Right kidney (tissue), 1 donor: ENCODE data around the gene ERCC6L.
A peak's percentile ranks its signal among the peaks of the same experiment; 100 is the strongest.
"Not testable (repeated sequence)": the region's sequence is repeated elsewhere in the genome, so short reads cannot be mapped to it uniquely, and the experiment has no call there.

ENCODE experiments used
- DNase-seq: peaks from one replicate; pipeline ENCODE4 v3.0.0-alpha.2; 2016

Gene ERCC6L

GRCh38 chrX:72254816-72255215 is 16.0 kb upstream of the ERCC6L start:
- DNase-seq: no peak

DNA sequence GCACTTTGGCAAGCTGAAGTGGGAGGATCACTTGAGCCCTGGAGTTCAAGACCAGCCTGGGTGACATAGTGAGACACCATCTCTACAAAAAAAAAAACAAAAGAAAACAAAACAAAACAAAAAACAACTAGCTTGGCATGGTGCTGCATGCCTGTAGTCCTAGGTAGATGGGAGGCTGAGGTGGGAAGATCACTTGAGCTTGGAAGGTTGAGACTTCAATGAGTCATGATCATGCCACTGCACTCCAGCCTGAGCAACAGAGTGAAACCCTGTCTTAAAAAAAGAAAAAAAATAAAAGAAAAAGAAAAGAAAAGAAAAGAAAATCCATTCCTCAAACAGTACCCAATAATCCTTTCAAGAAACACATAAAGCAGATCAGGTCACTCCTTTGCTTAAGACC is 14.9 kb upstream of the ERCC6L start:
- no peak for DNase-seq

GRCh38 chrX:72247206-72247942 is 8.5 kb upstream of the ERCC6L start:
- no peak for DNase-seq

DNA sequence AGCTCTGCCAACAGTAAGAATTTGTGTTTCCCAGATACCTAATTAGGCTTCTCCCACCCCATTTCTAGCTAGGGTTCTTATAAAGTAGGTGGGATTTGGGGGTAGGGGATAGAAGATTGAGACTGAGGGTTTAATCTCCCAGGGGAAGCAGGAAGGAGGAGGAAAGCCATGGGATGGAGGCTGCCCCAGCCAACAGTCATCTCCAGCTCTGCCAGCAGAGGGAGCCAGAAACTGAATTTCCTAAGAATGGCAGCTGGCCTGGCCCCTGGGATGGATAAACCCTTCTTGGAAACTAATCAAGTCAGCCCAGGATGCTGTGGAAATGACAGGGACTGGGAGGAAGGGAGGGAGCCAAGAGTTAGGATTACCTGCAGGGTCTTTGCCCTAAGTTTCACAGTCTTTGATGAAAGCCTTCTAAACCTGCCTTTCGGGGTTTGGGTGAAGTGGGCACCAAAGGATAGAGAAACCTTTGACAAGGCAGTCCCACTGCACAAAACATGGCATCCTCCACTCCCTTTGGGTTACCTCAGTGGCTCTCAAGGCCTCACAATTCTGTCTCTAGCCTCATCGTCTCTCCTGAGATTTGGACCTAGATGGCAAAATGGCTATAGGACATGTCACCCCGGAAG is 6.7 kb upstream of the ERCC6L start:
- DNase-seq: peak; percentile 11

DNA sequence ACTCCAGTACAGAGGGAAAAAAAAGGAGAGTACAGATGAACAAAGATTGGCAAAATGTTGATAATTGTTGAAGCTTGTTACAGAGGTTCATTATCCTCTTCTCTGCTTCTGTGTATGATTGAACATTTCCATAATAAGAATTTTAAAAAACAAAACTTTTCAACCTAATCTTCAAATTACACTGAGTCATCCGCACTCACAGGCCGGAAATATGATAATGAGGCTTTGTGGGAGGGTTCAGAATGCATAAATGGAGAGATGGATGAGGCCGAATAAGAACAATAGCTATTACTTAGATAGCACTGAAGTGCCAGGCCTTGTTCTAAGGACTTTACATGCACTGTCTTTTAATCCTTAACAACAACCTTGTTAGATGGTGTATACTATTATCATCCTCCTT is 4.6 kb upstream of the ERCC6L start:
- no peak for DNase-seq

- no peak for DNase-seq
Observed at GRCh38 chrX:72240976-72241375, 2.1 kb upstream of the ERCC6L start.

DNA sequence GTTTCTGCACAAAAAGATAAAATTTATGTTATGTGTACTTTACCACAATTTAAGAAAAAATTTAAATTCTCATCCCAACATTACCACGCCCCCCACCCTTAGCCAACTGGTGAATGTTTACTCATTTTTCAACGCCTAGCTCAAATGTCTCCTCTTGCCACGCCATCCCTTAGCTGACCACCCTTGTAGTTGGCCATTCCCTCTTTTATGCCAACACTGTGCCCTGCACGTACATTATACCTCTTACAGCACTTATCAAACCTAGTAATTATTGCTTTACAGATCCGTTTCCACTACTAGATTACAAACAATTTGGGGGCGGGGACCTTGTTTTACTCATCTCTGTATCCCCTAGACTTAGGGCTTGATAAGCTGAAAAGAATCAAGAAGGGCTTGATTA is 644 bp downstream of the ERCC6L start:
- DNase-seq: no peak

DNA sequence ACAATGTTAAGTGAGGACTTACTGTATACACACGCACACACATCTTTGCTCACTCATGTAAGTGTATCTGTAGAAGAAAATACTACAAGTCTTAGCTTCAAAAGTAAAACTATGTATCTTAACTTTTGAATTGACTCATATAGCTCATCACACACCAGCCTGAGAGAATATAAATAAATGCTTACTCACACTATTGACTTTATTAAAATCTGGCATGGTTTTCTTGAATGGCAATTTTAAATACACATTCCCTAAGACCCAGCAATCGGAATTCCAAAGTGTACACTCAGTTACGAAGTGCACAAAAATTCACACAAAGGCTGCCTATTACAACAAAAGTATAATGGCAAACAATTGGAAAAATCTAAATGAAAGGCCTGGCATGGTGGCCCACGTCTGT is 2.0 kb downstream of the ERCC6L start:
- no peak for DNase-seq

DNA sequence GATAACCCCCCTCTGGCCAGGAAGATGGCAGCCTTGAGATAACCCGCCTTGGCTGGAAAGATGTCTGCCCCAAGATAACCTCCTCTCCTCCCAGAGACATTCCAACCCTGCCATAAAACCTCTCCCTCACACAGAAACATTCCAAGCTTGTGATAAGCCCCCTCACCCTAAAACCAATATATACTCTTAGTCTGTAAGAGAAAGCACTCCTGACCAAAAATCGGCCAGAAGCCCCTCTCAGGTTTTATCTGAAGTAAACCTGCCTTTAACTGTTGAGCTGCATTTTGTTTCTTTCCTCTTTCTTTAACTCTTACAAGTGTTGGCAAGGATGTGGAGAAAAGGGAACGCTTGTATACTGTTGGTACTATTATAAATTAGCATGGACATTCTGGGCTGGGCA is 8.5 kb downstream of the ERCC6L start:
- no peak for DNase-seq

- not testable (repeated sequence) for DNase-seq
Observed at GRCh38 chrX:72220375-72220774, 18.5 kb downstream of the ERCC6L start.

DNA sequence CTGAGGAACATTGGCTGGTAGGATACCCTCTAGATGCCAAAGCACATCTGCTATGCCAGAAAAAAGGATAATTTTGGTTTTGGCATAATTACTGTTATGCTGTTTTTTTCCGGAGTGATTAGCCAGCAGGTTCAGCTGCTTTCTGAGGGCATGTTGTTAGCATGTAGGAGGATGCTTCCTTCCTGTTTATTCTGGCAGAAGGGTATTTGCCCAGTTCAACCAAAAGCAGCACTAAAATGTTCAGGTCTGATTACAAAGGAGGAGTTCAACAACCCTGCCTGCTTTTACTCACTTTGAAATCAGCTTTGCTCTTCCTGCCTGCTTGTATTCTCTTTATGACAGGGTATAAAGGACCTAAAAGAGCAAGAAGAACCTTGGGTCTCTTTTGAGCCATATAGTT is 21.9 kb downstream of the ERCC6L start:
- DNase-seq: no peak

DNA sequence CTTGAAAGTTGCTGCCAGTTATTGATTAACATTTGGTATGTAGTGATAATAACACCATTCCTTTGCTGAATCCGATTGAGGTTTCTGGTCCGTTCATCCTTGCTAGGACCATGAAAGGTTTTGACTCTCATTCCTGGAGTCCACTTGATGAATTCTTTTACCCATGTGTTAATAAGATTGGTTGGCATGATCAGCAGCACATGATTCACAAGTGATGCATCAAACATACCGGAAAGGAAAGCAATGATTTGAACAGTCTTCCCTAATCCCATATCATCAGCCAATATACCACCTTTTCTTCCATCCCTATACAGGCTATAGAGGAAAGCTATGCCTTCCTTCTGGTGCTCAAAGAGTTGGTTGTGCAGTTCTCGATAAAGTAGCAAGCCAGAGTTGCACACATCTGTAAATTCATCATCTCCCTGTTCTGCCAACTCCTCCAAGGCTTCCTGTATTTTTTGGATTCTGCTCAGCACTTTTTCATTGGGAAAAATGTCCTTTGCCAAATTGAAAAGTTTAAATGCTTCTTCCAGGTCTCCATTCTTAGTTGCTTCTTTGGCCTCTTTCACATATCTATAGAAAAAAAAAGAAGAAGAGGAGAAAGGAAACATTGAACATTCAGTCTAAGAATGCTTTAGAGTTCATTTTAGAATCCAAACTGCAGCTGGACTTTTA is 30.6 kb downstream of the ERCC6L start:
- no peak for DNase-seq

GRCh38 chrX:72207366-72207765 is 31.5 kb downstream of the ERCC6L start:
- no peak for DNase-seq

DNA sequence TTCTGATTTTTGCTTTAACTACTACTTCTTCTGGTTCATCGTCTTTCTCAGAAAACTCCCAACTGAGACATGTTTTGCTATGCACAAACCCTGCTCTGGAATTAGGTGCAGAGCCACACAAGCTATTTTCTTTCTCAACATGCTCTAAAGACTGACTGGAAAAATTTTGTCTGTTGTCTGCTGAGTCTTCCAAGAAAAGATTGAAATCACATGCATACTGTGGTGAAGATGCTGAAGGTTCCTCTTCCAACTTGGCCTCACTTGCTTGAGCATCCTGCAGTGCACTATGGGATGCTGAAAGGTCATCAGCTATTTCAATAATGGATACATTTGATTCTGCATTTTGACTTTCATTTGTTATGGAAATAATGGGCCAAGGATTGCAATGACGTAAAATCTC is 33.1 kb downstream of the ERCC6L start:
- DNase-seq: no peak

GRCh38 chrX:72203421-72203820 is 35.4 kb downstream of the ERCC6L start:
- no peak for DNase-seq

GRCh38 chrX:72202792-72203401 is 35.9 kb downstream of the ERCC6L start:
- no peak for DNase-seq

DNA sequence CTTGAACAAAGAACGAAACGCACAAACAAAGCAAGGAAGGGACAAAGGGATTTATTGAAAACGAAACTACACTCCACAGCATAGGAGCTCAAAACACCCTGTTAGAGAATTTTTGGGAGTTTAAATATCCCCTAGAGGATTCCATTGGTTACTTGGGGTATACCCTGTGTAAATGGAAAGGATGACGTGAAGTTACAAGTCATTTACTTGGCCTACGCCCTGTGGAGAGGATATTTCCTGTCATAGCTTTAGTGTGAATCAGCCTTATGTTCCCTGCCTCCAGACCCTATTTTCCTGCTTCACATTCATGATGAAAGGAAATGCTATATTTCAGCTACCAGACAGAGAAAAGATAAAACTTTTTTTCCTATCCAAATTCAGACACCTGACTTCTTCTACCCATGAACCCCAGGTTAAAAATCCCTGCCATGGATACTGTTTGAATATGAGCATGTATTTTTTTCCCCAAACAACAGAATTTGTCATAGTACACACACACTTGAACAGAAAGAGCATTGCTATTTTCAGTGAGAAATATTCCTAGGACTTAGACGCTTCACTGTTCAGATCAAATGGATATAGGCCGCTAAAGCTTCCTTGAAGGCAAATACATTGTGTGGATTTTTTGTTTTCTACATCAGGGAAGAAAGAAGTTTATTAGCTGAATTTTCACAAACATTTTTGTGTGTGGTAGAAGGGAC is 36.8 kb downstream of the ERCC6L start:
- DNase-seq: no peak

DNA sequence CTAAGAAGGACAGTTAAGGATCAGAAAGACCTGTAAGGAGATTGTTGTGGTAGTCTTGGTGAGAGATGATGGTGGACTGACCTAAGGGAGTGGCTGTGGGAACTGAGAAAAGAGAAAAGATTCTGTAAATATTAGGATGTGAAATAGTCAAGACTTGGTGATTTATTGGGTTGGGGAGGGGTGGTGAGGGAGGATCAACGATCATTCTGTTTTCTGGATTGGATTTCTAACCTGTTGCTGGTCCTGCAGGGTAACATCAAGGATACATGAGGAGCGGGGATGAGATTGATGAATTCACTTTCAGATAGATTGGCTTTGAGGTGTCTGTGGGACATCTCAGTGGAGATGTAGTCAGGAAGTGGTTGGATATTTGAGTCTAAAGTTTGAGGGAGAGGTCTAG is 55.9 kb downstream of the ERCC6L start:
- no peak for DNase-seq

- peak; percentile 79 for DNase-seq
Observed at GRCh38 chrX:72181178-72182125, 57.4 kb downstream of the ERCC6L start, which contains the start of gene PIN4. TSS of gene PIN4 (plus strand) at chrX:72181757. CDS start at chrX:72181786, 29 bp downstream.

DNA sequence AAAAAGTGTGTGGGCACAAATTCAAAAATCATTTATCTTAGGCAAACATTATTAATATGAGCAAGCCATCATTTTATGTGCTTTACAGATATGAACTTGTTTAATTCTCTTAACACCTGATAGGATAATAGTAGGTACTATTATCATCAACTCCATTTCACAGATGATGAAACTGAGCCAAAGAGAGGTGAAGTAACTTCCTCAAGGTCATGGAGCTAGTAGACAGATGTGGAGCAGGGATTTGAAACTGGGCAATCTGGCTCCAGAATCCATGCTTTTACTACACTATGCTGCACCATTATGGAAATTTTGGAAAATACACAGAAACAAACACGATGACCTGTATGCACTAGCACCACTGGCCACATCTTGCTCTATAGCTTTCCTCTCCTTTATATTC is 58.3 kb downstream of the ERCC6L start:
- DNase-seq: peak; percentile 1

GRCh38 chrX:72176981-72177380 is 61.8 kb downstream of the ERCC6L start:
- no peak for DNase-seq
